Endodermal cell (in vitro differentiated cells): Measurements from ENCODE around the gene MCTP1. TPM values are rescaled to one million over a fixed set of nuclear protein-coding genes. Genes with fewer than 3 reads are reported as not detected.

Experiments used
- DNase-seq: peaks from one replicate; pipeline ENCODE4 v3.0.0-alpha.2; 2017
- H3K27ac ChIP-seq: 2 replicates; pipeline ENCODE4 v1.5.1; 2013; ENCODE audit warnings: mild to moderate bottlenecking, low read depth, low read length, moderate library complexity
- H3K27me3 ChIP-seq: 2 replicates; pipeline ENCODE4 v1.6.1; 2013; ENCODE audit warnings: mild to moderate bottlenecking, low read length, moderate library complexity; ENCODE audit not compliant: insufficient read depth, control insufficient read depth, poor library complexity, severe bottlenecking
- H3K36me3 ChIP-seq: 2 replicates; pipeline ENCODE4 v1.7.0; 2013; ENCODE audit warnings: mild to moderate bottlenecking, low read length, moderate library complexity; ENCODE audit not compliant: control insufficient read depth, insufficient read depth
- H3K4me1 ChIP-seq: one replicate; pipeline ENCODE4 v1.7.0; 2013; ENCODE audit warnings: low read length; ENCODE audit not compliant: control insufficient read depth, insufficient read depth
- H3K4me3 ChIP-seq: 2 replicates; pipeline ENCODE4 v1.5.1; 2013; ENCODE audit warnings: mild to moderate bottlenecking, low read length, moderate library complexity
- H3K9ac ChIP-seq: 2 replicates; pipeline ENCODE4 v1.6.1; 2013; ENCODE audit warnings: mild to moderate bottlenecking, low read length, moderate library complexity; ENCODE audit not compliant: poor library complexity, severe bottlenecking; ENCODE audit errors: extremely low read depth
- H3K9me3 ChIP-seq: 2 replicates; pipeline ENCODE4 v1.6.1; 2013; ENCODE audit warnings: mild to moderate bottlenecking, low read length, moderate library complexity; ENCODE audit not compliant: control insufficient read depth
- H3K27ac Mint-ChIP-seq: 2 replicates; pipeline ENCODE4 v1.8.0; 2020; ENCODE audit warnings: mixed read lengths
- H3K27me3 Mint-ChIP-seq: 2 replicates; pipeline ENCODE4 v1.8.0; 2021; ENCODE audit warnings: mild to moderate bottlenecking, mixed read lengths; ENCODE audit not compliant: insufficient read depth
- H3K36me3 Mint-ChIP-seq: 2 replicates; pipeline ENCODE4 v1.8.0; 2020; ENCODE audit warnings: low read depth, mixed read lengths
- H3K4me1 Mint-ChIP-seq: 2 replicates; pipeline ENCODE4 v1.8.0; 2020; ENCODE audit warnings: mixed read lengths
- H3K4me3 Mint-ChIP-seq: 2 replicates; pipeline ENCODE4 v1.8.0; 2020; ENCODE audit warnings: mild to moderate bottlenecking, moderate library complexity, mixed read lengths
- H3K9me3 Mint-ChIP-seq: 2 replicates; pipeline ENCODE4 v1.8.0; 2020; ENCODE audit warnings: mild to moderate bottlenecking, mixed read lengths
- WGBS, 2 experiments: methylation state at CpG; one replicate each; pipeline versions ENCODE4 v1.1.5 to v1.1.7; 2013; ENCODE audit warnings: missing lambda C conversion rate in 2 of 2, mixed read lengths in 1 of 2; ENCODE audit not compliant: insufficient coverage in 1 of 2, insufficient read length in 1 of 2; 5-methylcytosine and 5-hydroxymethylcytosine counted together
- total RNA-seq, 2 donors: library from RNA; stranded (reverse); fragmentation: NEBNext Ultra II Directional in 1 of 2; extraction: Animal tissue kit (Norgen Biotek cat#: 25700) in 1 of 2; gene quantifications; 2 replicates in 1 of 2; 3 replicates in 1 of 2; pipeline ENCODE4 v1.2.1, GENCODE V29; 2021
- TF ChIP-seq, protein P1 (sequence below): fragments of 200-600 bp; sonication (generic); conservative IDR thresholded peaks from 2 replicates; pipeline ENCODE4 v1.5.0; 2021; ENCODE audit warnings: antibody characterized with exemption, mild to moderate bottlenecking

MCTP1 gene
- total RNA-seq, 2 donors from 2014 or later: 0.71 to 3.7 TPM

DNA sequence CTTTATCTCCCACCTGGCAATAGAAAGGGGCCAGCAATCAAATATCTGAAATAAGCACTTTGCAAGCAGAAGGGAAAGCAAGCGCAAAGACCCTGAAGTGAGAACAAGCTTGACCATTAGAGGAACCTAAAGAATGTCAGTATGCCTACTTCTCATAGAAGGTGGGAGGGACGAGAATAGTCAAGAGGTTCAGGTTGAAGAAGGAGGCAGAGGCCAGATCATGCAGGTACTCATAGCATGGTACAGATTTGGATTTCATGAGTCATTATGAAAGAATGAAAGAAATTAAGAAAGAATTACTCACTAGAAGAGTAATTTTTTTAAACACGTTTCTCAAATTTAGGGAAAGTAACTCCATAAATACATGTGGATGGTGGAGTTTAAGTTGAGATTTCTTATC lies 33.7 kb downstream of the MCTP1 start:
- Mint-ChIP-seq H3K4me1 (no peaks in the 10 kb centered on the region), H3K27me3 (no peaks in the 10 kb centered on the region), H3K36me3 (no peaks in the 10 kb centered on the region), H3K9me3 (peaks cover 5% of the 10 kb centered on the region), H3K4me3 (no peak overlapping the region), H3K27ac (no peak overlapping the region)
- no peak overlapping the region for H3K27ac ChIP-seq
- no peaks in the 10 kb centered on the region for H3K9me3 ChIP-seq
- H3K36me3 ChIP-seq: no peaks in the 10 kb centered on the region
- 89 to 100% methylated on average over 1 to 3 of the region's 3 CpGs for WGBS, 2 experiments
- no peak for DNase-seq
- no peaks in the 10 kb centered on the region for H3K4me1 ChIP-seq
- peaks cover 7% of the 10 kb centered on the region for H3K27me3 ChIP-seq
- no peak overlapping the region for H3K4me3 ChIP-seq
- H3K9ac ChIP-seq: no peak overlapping the region
- TF ChIP-seq, protein P1, sequence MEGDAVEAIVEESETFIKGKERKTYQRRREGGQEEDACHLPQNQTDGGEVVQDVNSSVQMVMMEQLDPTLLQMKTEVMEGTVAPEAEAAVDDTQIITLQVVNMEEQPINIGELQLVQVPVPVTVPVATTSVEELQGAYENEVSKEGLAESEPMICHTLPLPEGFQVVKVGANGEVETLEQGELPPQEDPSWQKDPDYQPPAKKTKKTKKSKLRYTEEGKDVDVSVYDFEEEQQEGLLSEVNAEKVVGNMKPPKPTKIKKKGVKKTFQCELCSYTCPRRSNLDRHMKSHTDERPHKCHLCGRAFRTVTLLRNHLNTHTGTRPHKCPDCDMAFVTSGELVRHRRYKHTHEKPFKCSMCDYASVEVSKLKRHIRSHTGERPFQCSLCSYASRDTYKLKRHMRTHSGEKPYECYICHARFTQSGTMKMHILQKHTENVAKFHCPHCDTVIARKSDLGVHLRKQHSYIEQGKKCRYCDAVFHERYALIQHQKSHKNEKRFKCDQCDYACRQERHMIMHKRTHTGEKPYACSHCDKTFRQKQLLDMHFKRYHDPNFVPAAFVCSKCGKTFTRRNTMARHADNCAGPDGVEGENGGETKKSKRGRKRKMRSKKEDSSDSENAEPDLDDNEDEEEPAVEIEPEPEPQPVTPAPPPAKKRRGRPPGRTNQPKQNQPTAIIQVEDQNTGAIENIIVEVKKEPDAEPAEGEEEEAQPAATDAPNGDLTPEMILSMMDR: no peak

DNA sequence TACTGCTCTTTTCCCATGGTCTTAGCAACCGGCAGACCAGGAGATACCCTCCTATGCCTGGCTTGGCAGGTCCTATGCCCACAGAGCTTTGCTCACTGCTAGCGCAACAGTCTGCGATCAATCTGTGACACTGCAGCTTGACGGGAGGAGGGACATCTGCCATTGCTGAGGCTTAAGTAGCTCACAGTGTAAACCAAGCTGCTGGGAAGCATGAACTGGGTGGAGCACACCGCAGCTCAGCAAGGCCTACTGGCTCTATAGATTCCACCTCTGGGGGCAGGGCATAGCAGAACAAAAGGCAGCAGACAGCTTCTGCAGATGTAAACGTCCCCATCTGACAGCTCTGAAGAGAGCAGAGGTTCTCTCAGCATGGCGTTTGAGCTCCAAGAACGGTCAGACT lies 40.4 kb downstream of the MCTP1 start:
- Histone ChIP-seq H3K9me3 (no peaks in the 10 kb centered on the region), H3K27ac (no peak overlapping the region), H3K36me3 (no peaks in the 10 kb centered on the region), H3K4me3 (no peak overlapping the region), H3K27me3 (no peaks in the 10 kb centered on the region), H3K9ac (no peak overlapping the region), H3K4me1 (no peaks in the 10 kb centered on the region)
- 78 to 79% methylated on average over 4 to 8 of the region's 8 CpGs for WGBS, 2 experiments
- no peaks in the 10 kb centered on the region for H3K36me3 Mint-ChIP-seq
- H3K27me3 Mint-ChIP-seq: no peaks in the 10 kb centered on the region
- H3K27ac Mint-ChIP-seq: no peak overlapping the region
- DNase-seq: peak; percentile 62
- no peak overlapping the region for H3K4me3 Mint-ChIP-seq
- H3K9me3 Mint-ChIP-seq: peaks cover 5% of the 10 kb centered on the region
- TF ChIP-seq, protein P1: peak; percentile 33
- no peaks in the 10 kb centered on the region for H3K4me1 Mint-ChIP-seq

DNA sequence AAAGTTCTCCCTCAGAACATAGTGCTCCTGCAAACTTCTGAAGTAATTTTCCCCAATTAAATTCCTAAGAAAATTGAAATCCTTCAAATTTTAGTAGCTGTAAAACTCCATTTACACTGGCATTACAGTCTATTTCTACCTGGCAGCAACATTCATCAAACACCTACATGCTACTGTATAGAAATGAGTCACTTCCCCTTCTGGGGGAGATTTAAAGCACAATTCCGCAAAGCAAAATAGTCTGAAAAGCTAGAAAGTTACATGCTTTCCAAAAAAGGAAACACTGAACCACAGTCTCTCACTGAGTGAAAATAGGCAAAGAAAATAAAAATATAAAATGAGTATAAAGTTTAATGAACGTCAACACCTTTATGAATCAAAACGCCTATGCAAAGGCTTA lies 43.3 kb downstream of the MCTP1 start:
- WGBS, 2 experiments: 92% methylated on average over 3 of the region's 3 CpGs; no CpG with 5 or more reads in 1 of the 2 experiments
- Mint-ChIP-seq H3K4me1 (no peaks in the 10 kb centered on the region), H3K27me3 (no peaks in the 10 kb centered on the region), H3K9me3 (no peaks in the 10 kb centered on the region), H3K27ac (no peak overlapping the region), H3K4me3 (no peak overlapping the region), H3K36me3 (no peaks in the 10 kb centered on the region)
- Histone ChIP-seq H3K4me3 (no peak overlapping the region), H3K9ac (no peak overlapping the region), H3K4me1 (no peaks in the 10 kb centered on the region), H3K27ac (no peak overlapping the region), H3K9me3 (no peaks in the 10 kb centered on the region), H3K36me3 (no peaks in the 10 kb centered on the region), H3K27me3 (no peaks in the 10 kb centered on the region)
- no peak for DNase-seq
- TF ChIP-seq, protein P1: no peak
